ENCODE measurements around the gene PRPF6. TPM values are rescaled to one million over a fixed set of nuclear protein-coding genes. Genes with fewer than 3 reads are reported as not detected.

Gene PRPF6
- total RNA-seq, 1 donor from 2014 or later: 81.5 TPM

DNA sequence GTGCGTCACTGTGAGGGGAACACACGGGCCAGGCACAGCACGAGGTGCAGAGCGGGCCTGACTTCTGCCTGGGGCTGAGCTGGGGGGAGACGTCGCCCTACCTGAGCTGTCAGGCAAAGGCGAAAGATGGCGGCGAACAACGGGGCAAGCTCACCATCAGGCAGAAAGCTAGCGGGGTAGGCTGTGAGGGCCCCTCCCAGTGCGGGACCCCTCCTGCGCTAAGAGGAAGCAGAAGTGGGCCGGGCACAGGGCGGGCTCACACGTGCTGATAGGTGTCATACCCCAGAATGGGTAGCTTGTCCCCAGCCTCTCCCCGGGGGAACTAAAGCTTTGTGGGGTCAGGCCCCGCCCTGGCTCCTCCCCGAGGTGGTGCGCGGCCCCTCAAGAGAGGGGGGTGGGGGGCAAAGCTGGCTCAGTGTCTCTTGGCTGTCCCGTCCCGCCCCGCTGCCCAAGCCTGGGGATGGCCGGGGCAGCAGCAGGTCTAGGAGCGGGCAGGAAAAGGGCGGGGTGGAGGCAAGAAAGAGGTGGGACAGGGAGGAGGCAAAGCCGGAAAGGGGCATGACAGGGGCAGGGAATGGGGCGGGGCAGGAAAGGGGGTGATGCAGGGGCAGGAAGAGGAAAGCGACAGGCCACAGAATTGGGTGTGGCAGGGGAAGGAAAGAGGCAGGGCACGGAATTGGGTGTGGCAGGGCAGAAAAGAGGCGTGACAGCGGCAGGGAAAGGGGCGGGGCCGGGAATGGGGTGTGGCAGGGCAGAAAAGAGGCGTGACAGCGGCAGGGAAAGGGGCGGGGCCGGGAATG is 39.5 kb upstream of the PRPF6 start:
- no peak overlapping the region for H3K4me3 Mint-ChIP-seq
- H3K4me1 Mint-ChIP-seq: peaks cover 4% of the 10 kb centered on the region
- no peak for TF ChIP-seq CTCF (conservative IDR thresholded peaks at IDR 0.05)

DNA sequence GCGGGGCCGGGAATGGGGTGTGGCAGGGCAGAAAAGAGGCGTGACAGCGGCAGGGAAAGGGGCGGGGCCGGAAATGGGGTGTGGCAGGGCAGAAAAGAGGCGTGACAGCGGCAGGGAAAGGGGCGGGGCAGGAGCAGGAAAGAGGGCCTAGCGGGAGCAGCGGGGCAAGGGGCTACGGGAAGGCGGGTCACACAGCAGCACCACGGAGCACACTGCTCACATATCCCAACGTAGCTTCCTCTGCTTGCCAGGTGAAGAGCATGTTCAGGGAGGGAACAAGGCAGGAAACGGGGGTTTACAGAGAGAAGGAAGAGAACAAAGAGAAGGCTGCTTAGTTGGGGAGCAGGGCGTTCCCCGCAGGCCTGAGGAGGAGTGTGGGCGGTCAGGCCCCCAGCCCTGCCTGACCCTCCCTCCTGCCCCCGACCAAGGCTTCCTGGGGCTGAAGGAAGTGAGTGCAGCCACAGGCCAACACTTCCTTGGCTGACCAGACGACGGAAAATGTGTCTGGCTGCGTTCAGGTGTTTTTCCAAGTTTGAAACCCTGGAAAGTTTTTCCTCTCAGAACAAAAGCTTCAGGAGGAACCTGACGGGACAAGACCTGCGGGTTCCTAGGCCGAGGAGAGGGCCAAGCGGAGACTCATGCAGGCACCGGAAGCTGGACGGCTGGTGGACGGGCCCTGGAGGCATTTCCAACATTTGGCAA is 38.5 kb upstream of the PRPF6 start:
- Mint-ChIP-seq H3K36me3 (ENCODE audit: low read depth) (peaks cover 8% of the 10 kb centered on the region), H3K4me3 (peak overlapping the region; percentile 44), H3K27ac (ENCODE audit: unreplicated experiment) (peak overlapping the region; percentile 88), H3K9me3 (no peaks in the 10 kb centered on the region), H3K4me1 (peaks cover 8% of the 10 kb centered on the region), H3K27me3 (ENCODE audit: low read depth) (peaks cover 4% of the 10 kb centered on the region)
- TF ChIP-seq CTCF (conservative IDR thresholded peaks at IDR 0.05): no peak
- DNase-seq (ENCODE audit: low read depth, low spot score): no peak

More for the DNA sequence above, 39.5 kb upstream of the PRPF6 start:
- H3K9me3 Mint-ChIP-seq: no peaks in the 10 kb centered on the region
- H3K27me3 Mint-ChIP-seq (ENCODE audit: low read depth): no peaks in the 10 kb centered on the region
- DNase-seq (ENCODE audit: low read depth, low spot score): no peak
- H3K36me3 Mint-ChIP-seq (ENCODE audit: low read depth): peaks cover 8% of the 10 kb centered on the region
- H3K27ac Mint-ChIP-seq (ENCODE audit: unreplicated experiment): no peak overlapping the region

DNA sequence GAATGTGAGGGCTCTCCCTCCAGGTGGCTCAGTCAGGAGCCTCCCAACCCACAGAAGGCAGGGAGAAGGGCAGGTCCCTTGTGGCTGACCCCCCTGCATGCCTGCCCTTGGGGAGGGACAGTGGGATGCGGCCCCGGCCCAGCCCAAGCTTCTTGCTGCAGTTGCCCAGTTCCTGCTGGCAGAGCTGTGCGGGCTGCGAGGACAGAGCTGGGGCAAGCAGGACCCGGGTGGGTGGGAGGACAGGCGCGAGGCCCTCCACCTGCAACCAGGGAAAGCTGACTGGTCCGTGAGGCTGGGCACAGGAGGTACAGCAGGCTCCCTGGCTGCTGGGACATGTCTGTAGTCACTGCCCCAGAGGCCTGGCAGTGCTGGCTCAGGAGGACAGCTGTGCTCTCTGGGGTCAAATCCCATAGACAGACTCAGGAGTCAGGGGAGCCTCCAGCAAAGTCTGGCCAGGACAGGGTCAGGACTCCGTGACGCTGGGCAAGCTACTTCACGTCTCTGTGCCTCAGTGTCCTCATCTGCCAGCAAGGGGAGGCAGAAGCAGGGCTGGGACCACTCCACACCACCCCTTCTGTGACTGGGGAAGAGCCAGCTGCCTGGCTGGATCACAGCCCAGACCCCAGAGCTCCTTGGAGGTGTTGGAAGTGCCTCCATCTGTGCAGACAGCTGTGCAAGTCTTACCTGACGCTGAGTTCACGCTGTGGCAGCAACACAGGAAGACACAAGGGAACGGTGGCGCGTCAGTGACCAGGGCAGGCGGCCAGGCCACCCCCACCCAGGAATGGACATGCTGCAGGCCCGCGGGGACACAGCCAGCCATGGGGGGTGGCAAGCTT is 37.7 kb upstream of the PRPF6 start:
- TF ChIP-seq CTCF (conservative IDR thresholded peaks at IDR 0.05): no peak
- DNase-seq (ENCODE audit: low read depth, low spot score): no peak
- Mint-ChIP-seq H3K9me3 (no peaks in the 10 kb centered on the region), H3K27me3 (ENCODE audit: low read depth) (peaks cover 4% of the 10 kb centered on the region), H3K4me3 (no peak overlapping the region), H3K4me1 (peaks cover 13% of the 10 kb centered on the region), H3K27ac (ENCODE audit: unreplicated experiment) (peak overlapping the region; percentile 6), H3K36me3 (ENCODE audit: low read depth) (peaks cover 2% of the 10 kb centered on the region)

DNA sequence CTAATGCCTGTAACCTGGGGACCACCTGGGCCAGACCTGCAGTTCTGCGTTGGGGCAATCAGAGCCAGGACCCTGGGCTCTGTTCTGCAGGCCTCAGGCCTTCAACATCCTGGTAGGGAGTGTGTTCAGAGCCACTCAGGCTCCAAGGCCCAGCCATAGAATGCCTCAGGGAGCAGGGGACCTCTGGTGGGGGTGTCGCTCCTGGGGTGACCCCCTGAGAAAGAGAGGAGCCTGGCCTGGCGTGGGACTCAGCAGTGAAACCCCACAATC is 37.2 kb upstream of the PRPF6 start:
- Mint-ChIP-seq H3K4me1 (peaks cover 18% of the 10 kb centered on the region), H3K27ac (ENCODE audit: unreplicated experiment) (no peak overlapping the region), H3K9me3 (no peaks in the 10 kb centered on the region), H3K36me3 (ENCODE audit: low read depth) (peaks cover 2% of the 10 kb centered on the region), H3K27me3 (ENCODE audit: low read depth) (peaks cover 5% of the 10 kb centered on the region), H3K4me3 (no peak overlapping the region)
- DNase-seq (ENCODE audit: low read depth, low spot score): no peak
- TF ChIP-seq CTCF (conservative IDR thresholded peaks at IDR 0.05): no peak

GRCh38 chr20:63944078-63944941 is 36.6 kb upstream of the PRPF6 start:
- no peak for TF ChIP-seq CTCF (conservative IDR thresholded peaks at IDR 0.05)
- no peak overlapping the region for H3K27ac Mint-ChIP-seq (ENCODE audit: unreplicated experiment)
- DNase-seq (ENCODE audit: low read depth, low spot score): no peak
- H3K4me1 Mint-ChIP-seq: peaks cover 23% of the 10 kb centered on the region
- peaks cover 8% of the 10 kb centered on the region for H3K27me3 Mint-ChIP-seq (ENCODE audit: low read depth)
- no peaks in the 10 kb centered on the region for H3K9me3 Mint-ChIP-seq
- H3K36me3 Mint-ChIP-seq (ENCODE audit: low read depth): peaks cover 2% of the 10 kb centered on the region
- H3K4me3 Mint-ChIP-seq: no peak overlapping the region

All from neural crest cell (in vitro differentiated cells).